ENCODE data around the gene LLGL2. TPM values are rescaled to one million over a fixed set of nuclear protein-coding genes. Genes with fewer than 3 reads are reported as not detected.

The LLGL2 gene
- total RNA-seq, 1 experiment from 2014 or later: 156 TPM

- Histone ChIP-seq H3F3A (ENCODE audit: insufficient read depth, low read depth) (peaks cover 10% of the 10 kb centered on the region; the same call in 1 of the 2 replicates), H3K9me3 (ENCODE audit: insufficient read depth, low read depth) (no peaks in the 10 kb centered on the region), H3K27me3 (ENCODE audit: insufficient read depth, low read depth) (no peaks in the 10 kb centered on the region), H4K20me1 (ENCODE audit: insufficient read depth) (no peaks in the 10 kb centered on the region), H3K9me2 (ENCODE audit: insufficient read depth) (no peaks in the 10 kb centered on the region), H3K4me1 (replicated peaks; ENCODE audit: insufficient read depth) (peaks cover 4% of the 10 kb centered on the region; the same call in 1 of the 2 replicates), H2AFZ (no peak overlapping the region), H3K4me3 (no peak overlapping the region), H3K4me2 (no peak overlapping the region), H3K27ac (no peak overlapping the region), H3K79me2 (ENCODE audit: low read depth) (0 out of 2 replicates have a peak, but pooled peaks cover 6% of the 10 kb centered on the region), H3K36me3 (ENCODE audit: low read depth) (no peaks in the 10 kb centered on the region)
- intact Hi-C loops (cut with micrococcal nuclease; ENCODE audit: unreplicated experiment): no loop called here
- no TSS peak for BruUV-seq (replicated peaks)
- ChIA-PET CTCF (no interaction called here), POLR2A (ENCODE audit: unreplicated experiment) (no interaction called here)
- TF ChIP-seq EZH2 (IDR thresholded peaks at IDR 0.05; ENCODE audit: low read depth) (no peak), CTCF (conservative IDR thresholded peaks at IDR 0.05) (no peak)
- no peak for DNase-seq
These were observed 17.3 kb downstream of the LLGL2 start for GRCh38 chr17:75542728-75543336.

GRCh38 chr17:75544250-75544649 lies 18.8 kb downstream of the LLGL2 start:
- no TSS peak for BruUV-seq (replicated peaks)
- CTCF ChIA-PET: no interaction called here
- no peak overlapping the region for H3K4me3 ChIP-seq
- no peak for DNase-seq
- POLR2A ChIA-PET (ENCODE audit: unreplicated experiment): no interaction called here
- H3F3A ChIP-seq (ENCODE audit: insufficient read depth, low read depth): peaks cover 23% of the 10 kb centered on the region
- no peaks in the 10 kb centered on the region for H3K9me3 ChIP-seq (ENCODE audit: insufficient read depth, low read depth)
- no peak for TF ChIP-seq EZH2 (IDR thresholded peaks at IDR 0.05; ENCODE audit: low read depth)
- no peak overlapping the region for H2AFZ ChIP-seq
- no peaks in the 10 kb centered on the region for H3K27me3 ChIP-seq (ENCODE audit: insufficient read depth, low read depth)
- H3K4me1 ChIP-seq (replicated peaks; ENCODE audit: insufficient read depth): peaks cover 17% of the 10 kb centered on the region
- no peaks in the 10 kb centered on the region for H4K20me1 ChIP-seq (ENCODE audit: insufficient read depth)
- H3K27ac ChIP-seq: no peak overlapping the region
- intact Hi-C loops (cut with micrococcal nuclease; ENCODE audit: unreplicated experiment): no loop called here
- H3K36me3 ChIP-seq (ENCODE audit: low read depth): no peaks in the 10 kb centered on the region
- 0 out of 2 replicates have a peak, but pooled peaks cover 6% of the 10 kb centered on the region for H3K79me2 ChIP-seq (ENCODE audit: low read depth)
- no peak overlapping the region for H3K4me2 ChIP-seq
- no peaks in the 10 kb centered on the region for H3K9me2 ChIP-seq (ENCODE audit: insufficient read depth)

GRCh38 chr17:75546181-75546580 lies 20.7 kb downstream of the LLGL2 start:
- Histone ChIP-seq H3K36me3 (ENCODE audit: low read depth) (no peaks in the 10 kb centered on the region), H3K4me3 (no peak overlapping the region), H3K79me2 (ENCODE audit: low read depth) (peaks cover 4% of the 10 kb centered on the region; the same call in 1 of the 2 replicates), H3K27ac (no peak overlapping the region), H4K20me1 (ENCODE audit: insufficient read depth) (no peaks in the 10 kb centered on the region), H3K9me3 (ENCODE audit: insufficient read depth, low read depth) (no peaks in the 10 kb centered on the region), H3K27me3 (ENCODE audit: insufficient read depth, low read depth) (no peaks in the 10 kb centered on the region), H3F3A (ENCODE audit: insufficient read depth, low read depth) (peaks cover 40% of the 10 kb centered on the region), H2AFZ (no peak overlapping the region), H3K9me2 (ENCODE audit: insufficient read depth) (no peaks in the 10 kb centered on the region), H3K4me2 (no peak overlapping the region), H3K4me1 (replicated peaks; ENCODE audit: insufficient read depth) (peaks cover 30% of the 10 kb centered on the region)
- intact Hi-C loops (cut with micrococcal nuclease; ENCODE audit: unreplicated experiment): loop anchor here (5.0 kb wide), 1 partner anchor 41 kb away; the partner anchor contains the start of gene MYO15B
- TF ChIP-seq EZH2 (IDR thresholded peaks at IDR 0.05; ENCODE audit: low read depth) (no peak), CTCF (conservative IDR thresholded peaks at IDR 0.05) (no peak)
- DNase-seq: no peak
- BruUV-seq (replicated peaks): no TSS peak
- ChIA-PET CTCF (no interaction called here), POLR2A (ENCODE audit: unreplicated experiment) (interaction anchor here (0.6 kb wide), 1 partner anchor 113 kb away, joined by 6 read pairs; no protein-coding TSS in a partner anchor)

Data from PC-9 (cell line).